GM18498 (cell line): ENCODE results near the gene BTBD1.
A peak's percentile ranks its signal among the peaks of the same experiment; 100 is the strongest.

Experiments
- ATAC-seq: cut with Tn5 transposase; IDR thresholded peaks from one replicate; pipeline ENCODE4 v1.9.1; 2021; ENCODE audit warnings: mild to moderate bottlenecking, moderate library complexity; ENCODE audit not compliant: unreplicated experiment

Gene BTBD1

DNA sequence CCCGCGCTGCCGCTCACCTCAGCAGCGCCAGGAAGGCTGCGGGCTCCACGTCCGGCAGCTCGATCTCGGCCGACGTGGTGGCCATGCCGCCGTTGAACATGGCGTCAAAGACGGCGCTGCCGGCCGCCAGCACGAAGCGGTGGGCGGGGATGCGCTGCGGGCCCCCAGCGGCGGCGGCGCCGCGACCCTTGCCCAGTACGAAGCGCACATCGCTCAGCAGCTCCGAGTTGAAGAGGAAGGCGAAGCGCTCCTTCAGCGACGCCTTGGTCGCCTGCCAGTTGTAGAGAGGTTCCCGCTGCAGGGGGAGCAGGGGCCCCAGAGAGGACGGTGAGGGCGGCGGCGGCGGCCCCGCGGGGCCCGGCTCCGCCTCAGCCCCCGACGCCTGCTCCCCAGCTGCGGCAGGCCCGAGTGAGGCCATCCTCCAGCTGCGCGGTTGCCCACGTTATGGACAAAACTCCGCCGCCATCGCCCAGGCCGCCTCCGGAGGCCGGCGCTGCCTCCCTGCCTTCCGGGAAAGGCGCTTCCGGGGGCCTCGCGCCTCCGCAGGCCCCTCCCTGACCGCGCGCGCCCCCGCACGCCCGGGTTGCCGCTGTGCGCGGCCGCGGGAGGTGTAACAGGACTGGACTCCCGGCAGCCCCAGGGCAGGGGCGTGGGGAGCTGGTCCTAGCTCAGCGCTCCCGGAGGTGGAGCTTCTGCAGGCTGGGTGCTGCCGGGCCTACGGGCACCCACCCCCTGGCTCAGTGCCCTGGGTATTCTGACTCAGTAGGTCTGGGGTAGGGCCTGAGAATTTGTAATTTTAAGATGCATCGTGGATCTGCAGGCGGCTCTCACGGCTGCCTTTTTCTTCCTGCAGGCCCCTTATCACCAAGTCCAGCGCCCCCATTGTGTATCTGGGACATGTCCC lies at the start of gene BTBD1:
BTBD1 (minus strand) TSS at position 519 of the 904 bp plus-strand sequence; CDS start at position 418, 101 bp downstream.
- ATAC-seq: peak; percentile 88

DNA sequence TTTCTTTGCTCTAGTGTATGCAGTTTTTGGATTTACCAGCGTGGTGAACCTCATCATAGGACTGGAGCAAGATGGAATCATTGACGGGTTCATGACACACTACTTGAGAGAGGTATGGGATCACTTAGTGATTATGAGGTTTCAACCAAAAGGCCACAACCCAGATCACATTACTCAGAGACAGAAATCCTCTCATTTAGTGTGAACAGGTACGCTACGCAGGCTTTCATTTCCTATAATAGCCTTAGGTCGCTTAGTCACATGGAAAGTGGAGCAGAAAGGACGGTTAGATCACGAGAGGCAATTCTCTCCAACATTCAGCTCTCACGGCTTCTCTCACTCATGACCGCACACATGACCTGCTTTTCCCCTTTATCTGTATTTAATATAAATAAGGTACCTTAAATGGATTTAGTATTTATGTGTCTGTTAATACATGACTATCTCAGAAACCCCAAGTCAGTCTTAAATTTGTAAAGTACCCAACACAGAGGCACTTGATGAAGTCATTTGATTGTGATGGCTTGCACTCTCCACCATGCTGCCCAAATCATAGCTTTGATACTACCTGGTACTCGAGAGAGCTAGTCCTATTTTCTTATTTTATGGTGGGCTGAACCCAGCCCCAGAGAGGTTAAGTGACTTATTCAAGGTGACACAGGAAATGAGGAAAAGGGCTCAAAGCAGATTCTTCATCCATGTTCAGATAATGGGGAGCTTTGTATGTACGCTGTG lies 48.9 kb upstream of the BTBD1 start:
- peak; percentile 45 for ATAC-seq

DNA sequence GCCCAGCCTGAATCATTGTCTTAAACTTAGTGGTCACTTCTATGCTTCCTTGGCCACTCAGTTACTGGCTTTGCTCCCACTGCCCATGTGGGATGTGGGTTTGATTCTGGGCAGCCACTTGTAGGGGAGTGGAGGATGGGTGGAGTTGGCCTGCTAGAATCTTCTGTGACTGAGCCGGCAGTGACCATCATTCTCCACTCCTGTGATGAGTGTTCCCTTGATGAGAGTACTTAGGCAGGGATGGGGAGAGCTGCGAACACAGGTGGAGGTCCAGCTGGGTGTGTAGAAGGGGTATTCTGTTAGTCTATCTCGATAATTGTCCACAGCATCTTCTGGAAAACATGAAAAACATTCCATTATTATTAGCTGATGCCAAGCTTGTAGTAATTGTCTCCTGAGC lies 48.4 kb upstream of the BTBD1 start:
- ATAC-seq: no peak

DNA sequence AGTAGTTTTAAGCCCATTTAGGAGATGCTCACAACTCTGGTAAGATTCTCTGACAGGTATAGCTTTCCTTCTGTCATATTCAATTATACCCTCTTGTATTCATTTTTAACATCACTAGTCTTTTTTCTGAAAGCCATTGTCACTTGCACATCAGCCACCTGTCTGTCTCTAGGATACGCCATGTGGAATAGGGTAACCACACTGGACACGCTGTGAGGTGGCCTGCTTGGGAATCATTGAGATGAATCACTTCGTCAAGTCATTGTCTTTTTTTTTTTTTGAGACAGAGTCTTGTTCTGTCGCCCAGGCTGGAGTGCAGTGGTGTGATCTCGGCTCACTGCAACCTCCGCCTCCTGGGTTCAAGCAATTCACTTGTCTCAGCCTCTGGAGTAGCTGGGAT lies 47.8 kb upstream of the BTBD1 start:
- no peak for ATAC-seq

DNA sequence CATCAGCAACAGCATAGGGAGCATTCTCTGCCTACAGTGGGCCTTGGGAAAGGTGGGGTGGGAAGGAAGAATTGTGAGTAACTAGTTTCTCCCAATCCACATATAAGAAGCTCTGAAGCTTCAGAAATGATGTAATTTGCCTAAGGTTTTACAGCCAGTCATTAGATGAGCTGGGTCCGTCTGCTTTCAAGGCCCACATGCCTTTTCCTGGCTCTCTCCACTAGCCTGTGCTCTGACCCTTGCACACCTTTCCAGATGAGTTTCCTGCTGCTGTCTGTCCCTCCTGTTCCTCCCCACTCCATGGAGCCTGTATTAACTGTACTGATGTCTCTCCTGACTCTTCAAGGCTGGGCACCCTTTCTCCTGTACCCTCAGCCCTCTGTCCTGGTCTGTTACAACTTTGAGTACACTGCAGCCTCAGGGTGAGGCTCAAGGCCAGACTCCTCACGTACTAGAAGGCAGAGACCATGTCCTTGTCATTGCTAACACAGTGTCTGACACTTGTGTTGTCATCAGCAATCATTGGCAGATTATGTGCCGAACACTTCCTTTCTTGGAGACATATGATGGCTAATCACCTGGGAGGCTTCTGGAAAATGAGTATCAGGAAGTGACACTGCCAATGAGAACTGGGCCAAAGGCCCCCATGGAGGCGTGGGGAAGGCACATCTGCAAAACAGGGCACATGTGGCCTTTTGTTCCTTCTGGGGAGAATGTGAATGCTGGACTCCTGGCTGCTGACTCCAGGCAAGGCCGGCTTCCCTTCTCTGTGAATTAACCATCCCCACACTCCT lies 47.0 kb upstream of the BTBD1 start:
- no peak for ATAC-seq

DNA sequence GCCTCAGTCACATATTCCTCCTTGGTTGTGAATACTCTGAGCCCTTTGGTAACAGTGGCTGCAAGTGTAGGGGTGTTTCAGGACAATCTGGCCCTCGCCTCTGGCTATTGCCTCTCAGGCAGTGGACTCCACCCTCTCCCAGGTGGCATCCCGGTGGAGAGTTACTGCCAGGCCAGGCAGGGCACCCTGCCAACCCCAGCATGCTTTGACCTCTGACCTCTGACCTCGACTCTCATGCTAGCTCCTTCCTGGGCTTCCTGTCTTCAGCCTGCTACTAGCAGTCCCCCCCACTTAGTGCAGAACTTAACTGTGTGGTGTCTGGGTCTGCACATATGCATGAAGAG lies 45.9 kb upstream of the BTBD1 start:
- no peak for ATAC-seq

DNA sequence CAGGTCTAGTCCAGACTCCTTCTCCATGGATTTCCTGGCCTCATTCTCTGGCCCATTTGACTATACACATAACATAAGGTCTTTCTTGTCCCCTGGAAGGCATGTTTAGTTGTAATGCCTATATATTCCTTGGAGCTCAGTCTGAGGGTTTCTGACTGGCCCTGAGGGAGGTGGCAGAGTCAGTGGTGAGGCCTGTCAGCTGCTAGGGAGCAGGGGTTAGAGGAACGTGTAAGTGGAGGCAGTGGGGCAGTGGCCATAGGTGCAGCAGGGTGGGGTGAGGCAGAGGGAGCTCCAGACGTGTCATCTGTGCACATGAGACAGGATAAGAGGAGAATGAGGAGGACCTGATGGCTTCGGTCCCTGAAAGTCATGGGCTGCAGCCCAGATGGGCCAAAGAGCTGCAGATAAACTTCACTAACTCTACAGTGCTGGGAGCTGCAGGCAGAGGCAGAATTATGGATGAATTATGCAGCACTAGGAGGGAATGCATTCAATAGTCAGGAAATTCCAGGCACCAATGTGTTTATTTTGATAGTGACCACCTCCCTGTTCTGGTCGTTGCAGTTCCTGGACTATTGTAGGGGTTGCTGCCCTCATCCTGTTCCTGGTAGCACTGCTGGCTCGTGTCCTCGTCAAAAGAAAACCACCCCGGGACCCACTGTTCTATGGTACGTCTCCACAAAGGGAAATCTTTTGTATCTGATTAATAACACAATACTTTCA lies 45.3 kb upstream of the BTBD1 start:
- no peak for ATAC-seq

DNA sequence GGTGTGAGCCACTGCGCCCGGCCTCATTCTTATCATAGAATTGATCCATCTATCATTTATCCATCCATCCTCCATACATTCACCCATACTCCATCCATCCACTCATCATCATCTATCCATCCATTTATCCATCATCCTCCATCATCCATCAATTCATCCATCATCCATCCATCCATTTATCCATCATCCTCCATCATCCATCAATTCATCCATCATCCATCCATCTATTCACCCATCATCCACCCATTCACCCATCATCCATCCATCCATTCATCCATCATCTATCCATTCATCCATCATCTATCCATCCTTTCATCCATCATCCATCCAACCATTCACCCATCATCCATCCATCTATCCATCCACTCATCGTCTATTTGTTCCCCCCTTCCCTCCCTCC lies 44.1 kb upstream of the BTBD1 start:
- no peak for ATAC-seq

DNA sequence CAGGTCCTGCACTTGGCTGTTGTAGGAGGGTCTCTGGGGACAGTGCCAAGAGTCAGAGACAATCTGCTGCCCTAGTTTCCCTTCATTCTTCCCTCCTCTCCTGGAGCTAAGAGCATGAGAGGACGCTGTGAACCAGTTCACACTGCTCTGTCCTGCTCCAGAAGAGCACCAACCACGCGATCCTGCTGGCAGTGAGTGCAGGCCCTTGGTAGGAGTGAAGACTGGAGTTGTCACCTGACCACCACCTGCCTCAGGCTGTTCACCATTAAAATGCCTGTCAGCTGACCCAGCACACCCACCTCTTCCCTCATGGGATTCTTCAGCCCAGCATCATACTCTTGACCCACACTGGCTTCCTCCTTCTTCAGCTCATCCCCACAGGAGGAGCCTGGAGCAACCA lies 43.3 kb upstream of the BTBD1 start:
- no peak for ATAC-seq

DNA sequence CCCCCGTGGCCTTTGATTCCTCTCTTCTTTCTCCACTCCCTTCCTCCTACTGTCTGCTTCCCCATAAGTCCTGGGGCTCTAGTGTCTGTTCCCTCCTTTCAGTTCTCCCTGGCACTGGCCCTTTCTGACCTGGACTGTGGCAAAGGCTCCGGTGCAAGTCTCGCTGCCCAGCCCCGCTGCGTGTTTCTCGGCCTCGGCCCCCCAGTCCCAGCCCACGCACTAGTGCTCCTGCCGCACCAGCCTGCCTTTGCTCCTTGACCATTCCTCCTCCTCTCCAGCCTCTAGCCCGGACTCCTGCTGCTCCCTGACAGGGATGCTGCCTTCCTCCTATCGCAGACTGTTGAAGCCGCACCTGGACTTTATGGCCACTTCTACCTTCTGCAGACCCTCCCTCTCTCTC lies 42.5 kb upstream of the BTBD1 start:
- ATAC-seq: no peak

DNA sequence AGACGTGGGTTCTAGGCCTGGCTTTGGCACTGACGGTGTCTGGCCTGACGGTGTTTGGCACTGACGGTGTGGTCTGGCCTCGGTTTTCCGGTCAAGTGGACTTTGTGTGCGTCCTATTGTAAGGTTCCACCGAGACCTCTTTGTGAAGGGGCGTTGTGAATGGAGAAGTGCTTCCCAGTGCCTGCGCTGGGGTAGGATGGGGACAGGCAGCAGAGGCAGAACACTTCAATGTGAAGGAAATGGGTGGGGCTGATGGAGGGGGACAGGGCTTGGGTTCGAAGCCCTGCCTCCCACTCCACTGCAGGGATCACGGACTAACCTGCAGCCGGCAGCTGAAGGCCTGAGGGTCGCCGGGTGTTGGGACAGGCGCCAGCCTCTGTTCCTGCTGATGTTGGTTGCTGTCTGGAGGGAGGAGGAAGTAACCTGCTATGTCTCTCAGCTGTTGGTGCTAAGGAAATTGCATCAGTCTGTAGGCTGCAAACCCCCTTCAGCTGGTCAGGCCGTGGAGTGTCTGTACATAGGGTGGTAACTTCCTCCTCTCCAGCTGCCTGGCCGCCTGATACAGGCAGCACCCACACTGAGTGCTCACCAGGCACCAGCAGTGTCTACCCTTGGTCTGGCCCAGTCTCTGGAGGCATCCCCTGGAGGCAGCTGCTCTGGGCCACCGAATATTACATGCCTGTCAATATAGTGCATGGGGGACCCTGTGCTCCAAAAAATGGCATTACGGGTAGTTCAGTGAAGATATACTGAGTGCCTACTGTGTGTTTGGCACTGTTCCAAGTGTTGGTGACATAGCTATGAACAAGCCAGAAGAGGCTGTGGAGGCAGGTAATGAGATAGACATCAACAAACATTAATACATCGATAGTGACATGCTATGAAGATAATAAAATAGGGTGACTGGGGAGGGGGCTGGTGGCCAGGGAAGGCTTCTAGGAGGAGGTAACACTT lies 41.5 kb upstream of the BTBD1 start:
- peak; percentile 47 for ATAC-seq

DNA sequence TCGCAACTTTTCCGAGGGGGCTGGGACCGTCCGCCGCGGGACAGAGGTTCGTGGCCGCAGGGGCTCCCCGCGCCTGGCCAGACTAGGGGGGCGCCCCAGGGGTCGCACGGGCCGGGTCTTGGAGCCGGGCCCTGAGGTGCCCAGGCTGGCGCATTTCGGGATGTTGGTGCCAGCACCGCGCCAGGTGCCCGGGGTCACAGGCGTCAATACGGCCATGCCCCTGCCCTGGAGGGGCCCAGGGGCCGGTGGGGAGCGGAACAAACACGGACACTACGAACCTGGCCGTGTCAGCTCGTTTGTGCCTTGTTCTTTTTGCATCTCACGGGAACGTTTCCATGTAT lies 40.8 kb upstream of the BTBD1 start:
- peak; percentile 16 for ATAC-seq

DNA sequence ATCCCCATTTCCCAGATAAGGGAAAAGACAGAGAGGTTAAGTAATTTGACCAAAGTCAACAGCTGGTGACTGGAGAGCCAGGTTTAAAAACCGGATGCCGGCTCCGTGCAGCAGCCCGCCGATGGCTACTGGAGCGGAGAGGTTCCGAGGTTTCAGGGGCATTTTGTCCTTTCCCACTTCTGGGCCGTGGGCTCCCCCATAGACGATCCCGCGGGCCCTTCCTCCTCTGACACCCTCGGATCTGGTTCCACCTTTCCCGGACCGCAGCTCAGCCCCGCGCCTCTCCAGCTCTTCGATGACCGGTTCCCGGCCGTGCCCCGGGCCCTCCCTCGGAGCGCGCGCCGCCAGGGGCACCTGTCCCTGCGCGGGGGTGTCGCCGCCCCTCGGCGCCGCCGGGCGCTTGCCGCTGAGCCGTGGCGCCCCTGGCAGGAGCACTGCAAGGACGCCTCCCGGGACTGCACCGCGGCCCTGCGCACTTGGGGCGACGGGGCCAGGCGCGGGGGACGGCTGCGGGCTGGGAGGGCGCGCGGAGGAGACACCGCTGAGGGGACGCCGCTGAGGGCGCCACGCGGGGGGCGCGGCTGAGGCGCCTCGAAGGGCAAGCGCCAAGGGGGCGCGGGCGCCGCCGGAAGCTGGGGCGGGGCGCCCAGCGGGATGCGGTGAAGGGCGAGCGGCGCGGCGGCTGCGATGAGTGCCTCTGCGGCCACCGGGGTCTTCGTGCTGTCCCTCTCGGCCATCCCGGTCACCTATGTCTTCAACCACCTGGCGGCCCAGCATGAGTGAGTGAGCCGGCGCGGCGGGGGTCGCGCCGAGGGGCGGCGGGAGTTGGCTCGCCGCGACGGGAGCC lies 40.2 kb upstream of the BTBD1 start, which contains the start of gene TM6SF1:
TM6SF1 (plus strand) TSS at position 652 of the 847 bp plus-strand sequence; CDS start at position 688, 36 bp downstream.
- peak; percentile 41 for ATAC-seq

DNA sequence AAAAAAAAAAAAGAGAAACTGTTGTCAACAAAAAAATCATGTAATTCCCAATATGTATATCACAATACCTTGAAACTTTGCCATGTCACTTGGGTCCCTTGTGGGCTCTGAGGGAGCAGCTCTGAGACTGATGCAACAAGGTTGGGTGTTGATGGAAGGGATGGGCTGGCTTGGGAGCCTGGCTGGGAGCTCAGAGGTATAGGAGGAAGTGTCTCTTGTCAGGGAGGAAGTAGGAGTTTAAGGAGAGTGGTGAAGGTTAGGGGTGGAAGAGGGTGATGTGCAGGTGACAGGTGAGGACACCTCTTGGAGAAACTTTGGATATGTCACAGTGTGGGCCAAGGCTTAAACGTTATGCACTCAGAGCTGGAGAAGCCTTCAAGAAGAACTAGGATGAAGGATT lies 38.4 kb upstream of the BTBD1 start:
- ATAC-seq: no peak

DNA sequence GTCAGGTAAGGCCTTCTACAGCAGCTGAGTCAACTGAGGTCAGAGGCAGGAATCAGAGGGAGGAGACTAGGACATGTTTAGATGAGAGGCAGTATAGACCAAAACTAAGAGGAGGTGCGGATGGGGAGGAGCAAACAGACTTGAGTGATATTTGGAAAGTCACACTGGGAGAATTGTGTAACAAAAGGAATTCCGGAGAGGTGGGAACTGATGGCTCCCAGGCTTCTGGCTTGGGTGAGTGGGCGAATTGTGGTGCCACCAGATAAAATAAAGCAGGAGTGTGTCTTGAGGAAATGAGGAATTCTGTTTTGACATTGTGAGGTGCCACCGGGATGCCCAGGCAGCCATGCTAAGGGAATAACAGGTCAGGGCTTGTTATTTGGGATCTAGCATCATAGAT lies 37.1 kb upstream of the BTBD1 start:
- no peak for ATAC-seq

DNA sequence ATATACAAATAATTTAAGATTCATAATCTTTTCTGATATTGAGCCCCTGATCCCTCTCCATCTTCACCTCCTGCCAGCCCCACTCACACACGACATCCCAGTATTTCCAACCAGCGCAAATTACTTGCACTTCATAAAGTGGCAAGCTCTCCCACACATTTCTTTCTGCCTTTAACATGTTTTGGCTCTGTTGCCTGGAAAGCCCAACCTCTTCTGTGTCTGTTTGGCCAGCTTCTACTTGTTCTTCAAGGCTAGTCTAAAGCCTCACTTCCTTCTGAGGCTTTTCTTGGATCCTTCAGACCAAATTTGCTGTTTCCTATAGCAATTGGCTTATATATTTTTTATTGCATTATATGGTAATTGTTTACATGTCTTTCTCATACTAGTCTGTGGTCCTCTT lies 35.3 kb upstream of the BTBD1 start:
- no peak for ATAC-seq

DNA sequence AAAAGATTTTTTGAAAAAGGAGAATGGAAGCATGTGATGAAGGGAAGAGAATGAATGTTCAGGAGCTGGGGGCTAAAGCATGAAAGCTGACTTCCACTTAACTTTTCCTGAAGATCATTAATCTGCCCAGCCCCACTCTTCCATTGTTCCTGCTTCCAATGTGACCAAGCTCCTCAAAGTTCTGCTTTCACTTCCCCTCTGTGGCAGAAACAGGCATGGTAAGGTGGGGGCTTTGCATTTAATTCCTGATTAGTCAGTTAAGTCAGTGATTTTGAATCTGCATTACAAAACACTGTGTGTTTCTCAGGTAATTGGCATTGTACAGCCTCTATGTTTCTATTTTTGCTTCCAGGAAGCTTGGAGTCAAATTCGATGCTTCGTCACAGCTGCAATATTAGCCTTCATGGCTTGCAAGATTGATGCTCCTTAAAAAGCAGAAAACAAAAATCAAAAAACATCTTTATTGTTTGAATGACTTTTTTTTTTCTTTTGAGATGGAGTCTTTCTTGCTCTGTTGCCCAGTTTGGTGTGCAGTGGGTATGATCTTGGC lies 33.1 kb upstream of the BTBD1 start:
- no peak for ATAC-seq

DNA sequence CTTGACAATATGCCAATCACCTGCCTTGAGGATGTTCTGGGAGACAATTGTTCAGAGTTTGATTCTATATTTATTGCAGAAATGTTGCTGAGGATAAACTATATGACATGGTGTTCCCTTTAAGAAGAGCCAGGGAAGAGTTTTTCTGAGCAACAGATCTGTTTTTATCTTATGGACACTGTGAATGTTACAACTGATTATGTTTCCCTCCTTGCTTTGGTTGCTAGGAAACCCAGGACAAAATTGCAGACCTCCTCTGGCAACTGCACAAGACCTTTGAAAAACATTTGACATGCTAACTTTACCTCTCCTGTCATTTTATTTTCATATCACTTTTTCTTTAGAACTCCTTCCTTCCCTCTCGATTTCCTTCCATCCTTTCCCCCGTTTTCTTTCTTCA lies 32.2 kb upstream of the BTBD1 start:
- no peak for ATAC-seq
